ENCODE data around the gene PRAMEF7. TPM values are rescaled to one million over a fixed set of nuclear protein-coding genes. Genes with fewer than 3 reads are reported as not detected.

PRAMEF7 gene
- total and polyA plus RNA-seq, 2 donors, result 0.23 TPM; not detected in 1

Other genes starting within 250 kb of the PRAMEF7 start
- gene AADACL3, start 200.5 kb upstream of the PRAMEF7 start, total RNA-seq, result 0.05 TPM
- 0.07 TPM for gene AADACL3, start 200.5 kb upstream of the PRAMEF7 start, polyA plus RNA-seq
- gene CFAP107, start 170.4 kb upstream of the PRAMEF7 start, total RNA-seq, result not detected
- gene CFAP107, start 170.4 kb upstream of the PRAMEF7 start, polyA plus RNA-seq, result 0.16 TPM
- gene PRAMEF12, start 142.9 kb upstream of the PRAMEF7 start, total RNA-seq, result 0.05 TPM
- gene PRAMEF12, start 142.9 kb upstream of the PRAMEF7 start, polyA plus RNA-seq, result 0.50 TPM
- 0.05 TPM for gene PRAMEF1, start 125.2 kb upstream of the PRAMEF7 start, total RNA-seq
- gene PRAMEF1, start 125.2 kb upstream of the PRAMEF7 start, polyA plus RNA-seq, result 0.11 TPM
- not detected for gene PRAMEF11, start 85.2 kb upstream of the PRAMEF7 start, total RNA-seq
- 0.05 TPM for gene PRAMEF11, start 85.2 kb upstream of the PRAMEF7 start, polyA plus RNA-seq
- gene HNRNPCL1, start 67.9 kb upstream of the PRAMEF7 start, total RNA-seq, result not detected
- gene HNRNPCL1, start 67.9 kb upstream of the PRAMEF7 start, polyA plus RNA-seq, result not detected
- gene PRAMEF2, start 59.5 kb upstream of the PRAMEF7 start, total RNA-seq, result 0.05 TPM
- 0.09 TPM for gene PRAMEF2, start 59.5 kb upstream of the PRAMEF7 start, polyA plus RNA-seq
- not detected for gene PRAMEF4, start 30.4 kb upstream of the PRAMEF7 start, total RNA-seq
- gene PRAMEF4, start 30.4 kb upstream of the PRAMEF7 start, polyA plus RNA-seq, result 0.05 TPM
- not detected for gene PRAMEF10, start 18.3 kb upstream of the PRAMEF7 start, total RNA-seq
- 0.07 TPM for gene PRAMEF10, start 18.3 kb upstream of the PRAMEF7 start, polyA plus RNA-seq
- 0.09 TPM for gene PRAMEF6, start 31.0 kb downstream of the PRAMEF7 start, total RNA-seq
- gene PRAMEF6, start 31.0 kb downstream of the PRAMEF7 start, polyA plus RNA-seq, result 0.21 TPM
- not detected for gene PRAMEF27, start 140.0 kb downstream of the PRAMEF7 start, total RNA-seq
- 0.07 TPM for gene PRAMEF27, start 140.0 kb downstream of the PRAMEF7 start, polyA plus RNA-seq
- 0.09 TPM for gene HNRNPCL3, start 144.2 kb downstream of the PRAMEF7 start, total RNA-seq
- 0.07 TPM for gene HNRNPCL3, start 144.2 kb downstream of the PRAMEF7 start, polyA plus RNA-seq
- gene PRAMEF25, start 154.2 kb downstream of the PRAMEF7 start, total RNA-seq, result 0.14 TPM
- gene PRAMEF25, start 154.2 kb downstream of the PRAMEF7 start, polyA plus RNA-seq, result 0.21 TPM
- not detected for gene HNRNPCL2, start 200.2 kb downstream of the PRAMEF7 start, total RNA-seq
- gene HNRNPCL2, start 200.2 kb downstream of the PRAMEF7 start, polyA plus RNA-seq, result 0.14 TPM
- gene PRAMEF26, start 239.4 kb downstream of the PRAMEF7 start, total RNA-seq, result not detected
- not detected for gene PRAMEF26, start 239.4 kb downstream of the PRAMEF7 start, polyA plus RNA-seq
- not detected for gene HNRNPCL4, start 249.0 kb downstream of the PRAMEF7 start, total RNA-seq
- gene HNRNPCL4, start 249.0 kb downstream of the PRAMEF7 start, polyA plus RNA-seq, result 0.07 TPM

Data from thymus (tissue), 2 donors.